ENCODE data around the gene MTUS2. TPM values are rescaled to one million over a fixed set of nuclear protein-coding genes. Genes with fewer than 3 reads are reported as not detected.

The MTUS2 gene
- total and polyA plus RNA-seq, 3 experiments from 2014 or later = 0.60 TPM; not detected in 2

GRCh38 chr13:29486551-29486950 is 666.4 kb downstream of the MTUS2 start:
- no peaks in the 10 kb centered on the region for H3K9me3 Mint-ChIP-seq
- ChIA-PET CTCF (no interaction called here), POLR2A (no interaction called here)
- no peak overlapping the region for H3K27ac Mint-ChIP-seq
- Histone ChIP-seq H3K27ac (ENCODE audit: low read depth, low read length) (no peak overlapping the region), H3K4me3 (ENCODE audit: low read length) (no peak overlapping the region), H3K36me3 (ENCODE audit: insufficient read depth, low read length) (no peaks in the 10 kb centered on the region), H3K27me3 (ENCODE audit: insufficient read depth, low read length, poor library complexity, severe bottlenecking) (no peaks in the 10 kb centered on the region), H3K4me1 (ENCODE audit: insufficient read depth, low read length) (no peaks in the 10 kb centered on the region), H3K9me3 (ENCODE audit: low read length) (no peaks in the 10 kb centered on the region)
- no peaks in the 10 kb centered on the region for H3K36me3 Mint-ChIP-seq
- H3K4me3 Mint-ChIP-seq = no peak overlapping the region
- H3K27me3 Mint-ChIP-seq = peaks cover 18 to 21% of the 10 kb centered on the region in 2 donors
- no peak for DNase-seq
- H3K4me1 Mint-ChIP-seq = no peaks in the 10 kb centered on the region

- Mint-ChIP-seq H3K27ac (no peak overlapping the region), H3K9me3 (no peaks in the 10 kb centered on the region), H3K4me1 (no peaks in the 10 kb centered on the region), H3K27me3 (peaks cover 18 to 21% of the 10 kb centered on the region in 2 donors), H3K36me3 (no peaks in the 10 kb centered on the region), H3K4me3 (no peak overlapping the region)
- CTCF ChIA-PET = no interaction called here
- H3K9me3 ChIP-seq (ENCODE audit: low read length) = no peaks in the 10 kb centered on the region
- H3K36me3 ChIP-seq (ENCODE audit: insufficient read depth, low read length) = no peaks in the 10 kb centered on the region
- H3K4me1 ChIP-seq (ENCODE audit: insufficient read depth, low read length) = no peaks in the 10 kb centered on the region
- POLR2A ChIA-PET = no interaction called here
- no peak overlapping the region for H3K4me3 ChIP-seq (ENCODE audit: low read length)
- no peaks in the 10 kb centered on the region for H3K27me3 ChIP-seq (ENCODE audit: insufficient read depth, low read length, poor library complexity, severe bottlenecking)
- no peak for DNase-seq
- no peak overlapping the region for H3K27ac ChIP-seq (ENCODE audit: low read depth, low read length)
Observed at GRCh38 chr13:29487466-29488454, 667.6 kb downstream of the MTUS2 start.

GRCh38 chr13:29489650-29490560 is 669.8 kb downstream of the MTUS2 start:
- H3K4me3 Mint-ChIP-seq = no peak overlapping the region
- H3K27ac Mint-ChIP-seq = no peak overlapping the region
- peaks cover 23 to 32% of the 10 kb centered on the region in 2 donors for H3K27me3 Mint-ChIP-seq
- Histone ChIP-seq H3K27ac (ENCODE audit: low read depth, low read length) (no peak overlapping the region), H3K9me3 (ENCODE audit: low read length) (no peaks in the 10 kb centered on the region), H3K36me3 (ENCODE audit: insufficient read depth, low read length) (no peaks in the 10 kb centered on the region), H3K27me3 (ENCODE audit: insufficient read depth, low read length, poor library complexity, severe bottlenecking) (no peaks in the 10 kb centered on the region), H3K4me3 (ENCODE audit: low read length) (no peak overlapping the region), H3K4me1 (ENCODE audit: insufficient read depth, low read length) (no peaks in the 10 kb centered on the region)
- CTCF ChIA-PET = interaction anchor here (1.2 kb wide), 1 partner anchor 18 kb away, joined by 5 read pairs; no protein-coding TSS in a partner anchor
- H3K9me3 Mint-ChIP-seq = no peaks in the 10 kb centered on the region
- no peaks in the 10 kb centered on the region for H3K4me1 Mint-ChIP-seq
- H3K36me3 Mint-ChIP-seq = no peaks in the 10 kb centered on the region
- DNase-seq = no peak
- POLR2A ChIA-PET = no interaction called here

GRCh38 chr13:29490561-29490885 is 670.4 kb downstream of the MTUS2 start:
- no peak overlapping the region for H3K27ac ChIP-seq (ENCODE audit: low read depth, low read length)
- no peaks in the 10 kb centered on the region for H3K9me3 Mint-ChIP-seq
- no peaks in the 10 kb centered on the region for H3K9me3 ChIP-seq (ENCODE audit: low read length)
- no peak for DNase-seq
- no peaks in the 10 kb centered on the region for H3K4me1 Mint-ChIP-seq
- H3K36me3 Mint-ChIP-seq = no peaks in the 10 kb centered on the region
- H3K27me3 ChIP-seq (ENCODE audit: insufficient read depth, low read length, poor library complexity, severe bottlenecking) = no peaks in the 10 kb centered on the region
- H3K27ac Mint-ChIP-seq = no peak overlapping the region
- H3K4me1 ChIP-seq (ENCODE audit: insufficient read depth, low read length) = no peaks in the 10 kb centered on the region
- CTCF ChIA-PET = no interaction called here
- H3K4me3 Mint-ChIP-seq = no peak overlapping the region
- POLR2A ChIA-PET = no interaction called here
- no peak overlapping the region for H3K4me3 ChIP-seq (ENCODE audit: low read length)
- H3K27me3 Mint-ChIP-seq = peaks cover 24 to 30% of the 10 kb centered on the region in 2 donors
- no peaks in the 10 kb centered on the region for H3K36me3 ChIP-seq (ENCODE audit: insufficient read depth, low read length)

GRCh38 chr13:29491248-29491647 is 671.1 kb downstream of the MTUS2 start:
- Histone ChIP-seq H3K27me3 (ENCODE audit: insufficient read depth, low read length, poor library complexity, severe bottlenecking) (no peaks in the 10 kb centered on the region), H3K9me3 (ENCODE audit: low read length) (no peaks in the 10 kb centered on the region), H3K27ac (ENCODE audit: low read depth, low read length) (no peak overlapping the region), H3K4me1 (ENCODE audit: insufficient read depth, low read length) (no peaks in the 10 kb centered on the region), H3K4me3 (ENCODE audit: low read length) (no peak overlapping the region), H3K36me3 (ENCODE audit: insufficient read depth, low read length) (no peaks in the 10 kb centered on the region)
- Mint-ChIP-seq H3K9me3 (no peaks in the 10 kb centered on the region), H3K36me3 (no peaks in the 10 kb centered on the region), H3K4me1 (peaks cover 0 to 4% (median 3%) of the 10 kb centered on the region in 3 donors), H3K27ac (no peak overlapping the region), H3K27me3 (peaks cover 30 to 37% of the 10 kb centered on the region in 2 donors), H3K4me3 (no peak overlapping the region)
- no peak for DNase-seq
- POLR2A ChIA-PET = no interaction called here
- CTCF ChIA-PET = no interaction called here

GRCh38 chr13:29493796-29494195 is 673.7 kb downstream of the MTUS2 start:
- H3K36me3 Mint-ChIP-seq = no peaks in the 10 kb centered on the region
- peaks cover 0 to 5% (median 4%) of the 10 kb centered on the region in 3 donors for H3K4me1 Mint-ChIP-seq
- no peaks in the 10 kb centered on the region for H3K9me3 ChIP-seq (ENCODE audit: low read length)
- H3K4me3 ChIP-seq (ENCODE audit: low read length) = no peak overlapping the region
- H3K27ac Mint-ChIP-seq = no peak overlapping the region
- CTCF ChIA-PET = no interaction called here
- peaks cover 22 to 33% of the 10 kb centered on the region in 2 donors for H3K27me3 Mint-ChIP-seq
- H3K27me3 ChIP-seq (ENCODE audit: insufficient read depth, low read length, poor library complexity, severe bottlenecking) = no peaks in the 10 kb centered on the region
- no peaks in the 10 kb centered on the region for H3K4me1 ChIP-seq (ENCODE audit: insufficient read depth, low read length)
- H3K36me3 ChIP-seq (ENCODE audit: insufficient read depth, low read length) = no peaks in the 10 kb centered on the region
- POLR2A ChIA-PET = no interaction called here
- DNase-seq = no peak
- H3K4me3 Mint-ChIP-seq = no peak overlapping the region
- no peaks in the 10 kb centered on the region for H3K9me3 Mint-ChIP-seq
- H3K27ac ChIP-seq (ENCODE audit: low read depth, low read length) = no peak overlapping the region

- POLR2A ChIA-PET = interaction anchor here (0.6 to 0.7 kb wide), 2 partner anchors 11 to 327 kb away, joined by 6 to 10 read pairs; no protein-coding TSS in a partner anchor
- Mint-ChIP-seq H3K4me1 (peaks cover 0 to 5% (median 4%) of the 10 kb centered on the region in 3 donors), H3K4me3 (no peak overlapping the region), H3K36me3 (no peaks in the 10 kb centered on the region), H3K27me3 (peaks cover 22 to 32% of the 10 kb centered on the region in 2 donors), H3K27ac (no peak overlapping the region), H3K9me3 (no peaks in the 10 kb centered on the region)
- H3K36me3 ChIP-seq (ENCODE audit: insufficient read depth, low read length) = no peaks in the 10 kb centered on the region
- H3K9me3 ChIP-seq (ENCODE audit: low read length) = no peaks in the 10 kb centered on the region
- H3K4me1 ChIP-seq (ENCODE audit: insufficient read depth, low read length) = no peaks in the 10 kb centered on the region
- CTCF ChIA-PET = no interaction called here
- H3K27me3 ChIP-seq (ENCODE audit: insufficient read depth, low read length, poor library complexity, severe bottlenecking) = no peaks in the 10 kb centered on the region
- no peak for DNase-seq
- no peak overlapping the region for H3K27ac ChIP-seq (ENCODE audit: low read depth, low read length)
- H3K4me3 ChIP-seq (ENCODE audit: low read length) = no peak overlapping the region
Observed at GRCh38 chr13:29494520-29494919, 674.4 kb downstream of the MTUS2 start.

GRCh38 chr13:29496241-29496712 is 676.1 kb downstream of the MTUS2 start:
- Histone ChIP-seq H3K9me3 (ENCODE audit: low read length) (no peaks in the 10 kb centered on the region), H3K27ac (ENCODE audit: low read depth, low read length) (no peak overlapping the region), H3K4me3 (ENCODE audit: low read length) (no peak overlapping the region), H3K27me3 (ENCODE audit: insufficient read depth, low read length, poor library complexity, severe bottlenecking) (no peaks in the 10 kb centered on the region), H3K4me1 (ENCODE audit: insufficient read depth, low read length) (no peaks in the 10 kb centered on the region), H3K36me3 (ENCODE audit: insufficient read depth, low read length) (no peaks in the 10 kb centered on the region)
- Mint-ChIP-seq H3K4me3 (no peak overlapping the region), H3K9me3 (no peaks in the 10 kb centered on the region), H3K27me3 (peaks cover 25 to 36% of the 10 kb centered on the region in 2 donors), H3K4me1 (peaks cover 0 to 5% (median 4%) of the 10 kb centered on the region in 3 donors), H3K36me3 (no peaks in the 10 kb centered on the region), H3K27ac (no peak overlapping the region)
- no peak for DNase-seq
- CTCF ChIA-PET = interaction anchor here (4.6 kb wide), 1 partner anchor 12 kb away, joined by 25 read pairs; no protein-coding TSS in a partner anchor
- POLR2A ChIA-PET = no interaction called here
